ENCODE measurements around the gene GATAD2A. TPM values are rescaled to one million over a fixed set of nuclear protein-coding genes. Genes with fewer than 3 reads are reported as not detected.

GATAD2A gene
- total RNA-seq, 1 donor from 2014 or later = 75.6 TPM

DNA sequence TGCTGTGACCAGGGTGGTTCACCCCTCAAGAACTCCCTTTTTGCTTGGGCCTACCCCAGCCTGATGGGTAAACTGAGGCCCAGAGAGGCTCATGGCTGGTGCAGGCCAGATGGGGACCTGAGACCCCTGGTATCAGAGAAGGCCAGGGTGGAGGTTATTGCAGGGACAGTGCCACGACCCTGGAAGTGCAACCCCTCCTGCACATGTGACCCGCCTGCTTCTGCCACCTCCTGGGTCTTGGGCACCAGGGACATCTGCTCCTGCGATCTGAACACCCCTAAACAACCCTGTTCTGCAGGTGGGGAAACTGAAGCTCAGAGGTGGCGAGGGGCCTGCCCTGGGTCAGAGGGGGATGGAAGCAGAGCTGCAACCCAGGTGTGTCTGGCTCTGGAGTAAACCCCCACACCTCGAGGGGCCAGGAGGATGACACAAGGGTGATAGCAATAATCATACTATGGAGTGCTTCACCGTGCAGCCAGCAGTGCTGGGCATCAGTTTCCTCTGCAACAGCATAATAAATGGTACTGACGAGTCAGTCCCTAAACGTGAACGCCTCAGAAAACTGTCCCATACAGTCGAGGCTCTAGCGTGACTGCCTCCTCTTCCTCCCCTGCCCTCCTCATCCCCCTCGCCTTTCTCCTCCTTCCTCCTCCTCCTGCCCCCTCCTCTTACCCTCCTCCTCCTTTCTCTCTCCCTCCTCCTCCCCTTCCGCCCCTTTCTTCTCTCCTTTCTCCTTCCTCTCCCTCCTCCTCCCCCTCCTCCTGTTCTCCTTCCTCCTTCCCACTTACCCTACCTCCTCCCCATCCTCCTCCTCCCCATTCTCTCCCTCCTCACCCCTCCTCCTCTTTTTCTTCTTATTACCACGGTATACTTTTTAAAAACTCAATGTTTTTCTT is 127.6 kb downstream of the GATAD2A start:
- no peak for DNase-seq (ENCODE audit: extremely low spot score, unreplicated experiment)
- Mint-ChIP-seq H3K27ac (ENCODE audit: unreplicated experiment) (no peak overlapping the region), H3K27me3 (ENCODE audit: unreplicated experiment) (no peaks in the 10 kb centered on the region), H3K36me3 (ENCODE audit: unreplicated experiment) (no peaks in the 10 kb centered on the region), H3K9me3 (ENCODE audit: unreplicated experiment) (no peaks in the 10 kb centered on the region), H3K4me1 (ENCODE audit: unreplicated experiment) (peaks cover 28% of the 10 kb centered on the region), H3K4me3 (ENCODE audit: unreplicated experiment) (no peak overlapping the region)
- TF ChIP-seq, protein P1, sequence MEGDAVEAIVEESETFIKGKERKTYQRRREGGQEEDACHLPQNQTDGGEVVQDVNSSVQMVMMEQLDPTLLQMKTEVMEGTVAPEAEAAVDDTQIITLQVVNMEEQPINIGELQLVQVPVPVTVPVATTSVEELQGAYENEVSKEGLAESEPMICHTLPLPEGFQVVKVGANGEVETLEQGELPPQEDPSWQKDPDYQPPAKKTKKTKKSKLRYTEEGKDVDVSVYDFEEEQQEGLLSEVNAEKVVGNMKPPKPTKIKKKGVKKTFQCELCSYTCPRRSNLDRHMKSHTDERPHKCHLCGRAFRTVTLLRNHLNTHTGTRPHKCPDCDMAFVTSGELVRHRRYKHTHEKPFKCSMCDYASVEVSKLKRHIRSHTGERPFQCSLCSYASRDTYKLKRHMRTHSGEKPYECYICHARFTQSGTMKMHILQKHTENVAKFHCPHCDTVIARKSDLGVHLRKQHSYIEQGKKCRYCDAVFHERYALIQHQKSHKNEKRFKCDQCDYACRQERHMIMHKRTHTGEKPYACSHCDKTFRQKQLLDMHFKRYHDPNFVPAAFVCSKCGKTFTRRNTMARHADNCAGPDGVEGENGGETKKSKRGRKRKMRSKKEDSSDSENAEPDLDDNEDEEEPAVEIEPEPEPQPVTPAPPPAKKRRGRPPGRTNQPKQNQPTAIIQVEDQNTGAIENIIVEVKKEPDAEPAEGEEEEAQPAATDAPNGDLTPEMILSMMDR (IDR thresholded peaks at IDR 0.05) = no peak

DNA sequence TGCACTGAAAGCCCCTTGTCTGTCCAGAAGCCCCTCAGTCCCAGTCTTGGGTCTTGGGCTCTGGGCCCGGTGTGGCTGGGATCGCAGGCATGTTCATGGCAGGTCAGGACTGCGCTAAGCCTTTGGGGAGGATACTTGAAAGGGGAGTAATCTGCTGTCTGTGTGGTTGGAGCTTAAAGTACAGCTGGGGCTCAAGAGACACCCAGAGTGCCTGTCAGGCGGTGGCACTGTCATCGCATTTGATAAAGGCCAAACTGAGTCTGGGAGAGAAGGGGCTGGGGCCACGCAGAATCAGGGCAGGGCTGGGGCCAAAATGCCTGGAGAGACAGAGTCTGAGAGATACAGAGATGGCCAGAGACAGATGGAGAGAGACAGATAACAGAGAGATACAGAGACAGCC is 128.4 kb downstream of the GATAD2A start:
- no peaks in the 10 kb centered on the region for H3K9me3 Mint-ChIP-seq (ENCODE audit: unreplicated experiment)
- TF ChIP-seq, protein P1 (IDR thresholded peaks at IDR 0.05) = no peak
- H3K4me1 Mint-ChIP-seq (ENCODE audit: unreplicated experiment) = peaks cover 34% of the 10 kb centered on the region
- no peak overlapping the region for H3K4me3 Mint-ChIP-seq (ENCODE audit: unreplicated experiment)
- no peaks in the 10 kb centered on the region for H3K27me3 Mint-ChIP-seq (ENCODE audit: unreplicated experiment)
- H3K27ac Mint-ChIP-seq (ENCODE audit: unreplicated experiment) = no peak overlapping the region
- no peak for DNase-seq (ENCODE audit: extremely low spot score, unreplicated experiment)
- H3K36me3 Mint-ChIP-seq (ENCODE audit: unreplicated experiment) = no peaks in the 10 kb centered on the region

DNA sequence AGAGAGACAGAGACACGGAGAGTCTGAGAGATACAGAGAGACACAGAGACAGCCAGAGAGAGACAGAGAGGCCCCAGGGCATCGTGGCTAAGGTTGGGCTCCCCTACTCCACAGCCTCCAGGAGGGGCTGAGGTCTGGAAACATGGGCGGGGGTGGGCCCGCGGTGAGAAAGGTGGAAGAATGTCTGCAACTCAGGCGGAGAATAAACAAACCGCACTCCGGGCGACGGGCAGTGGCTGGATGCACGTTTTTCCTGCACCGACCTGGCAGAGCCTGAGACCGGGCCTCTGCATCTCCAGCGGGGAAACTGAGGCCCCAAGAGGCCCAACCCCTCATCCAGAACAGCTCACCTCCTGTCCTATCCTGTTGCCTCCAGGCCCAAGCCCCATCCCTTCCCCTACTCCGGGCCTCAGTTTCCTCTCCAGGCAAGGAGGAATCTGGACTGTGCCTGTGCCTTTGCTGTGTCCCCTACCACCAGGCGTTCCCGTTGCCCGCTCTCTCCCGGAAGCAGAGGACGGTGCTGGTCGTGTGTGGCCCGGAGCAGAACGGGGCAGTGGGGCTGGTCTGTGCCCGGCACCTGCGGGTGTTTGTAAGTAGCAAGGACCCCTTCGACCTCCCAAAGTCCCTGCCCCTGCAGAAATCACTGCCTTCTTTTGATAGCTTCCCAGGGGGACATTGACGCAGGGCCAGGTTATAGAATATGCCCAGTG is 129.2 kb downstream of the GATAD2A start:
- Mint-ChIP-seq H3K27ac (ENCODE audit: unreplicated experiment) (no peak overlapping the region), H3K27me3 (ENCODE audit: unreplicated experiment) (no peaks in the 10 kb centered on the region), H3K36me3 (ENCODE audit: unreplicated experiment) (no peaks in the 10 kb centered on the region), H3K4me3 (ENCODE audit: unreplicated experiment) (no peak overlapping the region), H3K4me1 (ENCODE audit: unreplicated experiment) (peaks cover 30% of the 10 kb centered on the region), H3K9me3 (ENCODE audit: unreplicated experiment) (no peaks in the 10 kb centered on the region)
- DNase-seq (ENCODE audit: extremely low spot score, unreplicated experiment) = no peak
- TF ChIP-seq, protein P1 (IDR thresholded peaks at IDR 0.05) = no peak

DNA sequence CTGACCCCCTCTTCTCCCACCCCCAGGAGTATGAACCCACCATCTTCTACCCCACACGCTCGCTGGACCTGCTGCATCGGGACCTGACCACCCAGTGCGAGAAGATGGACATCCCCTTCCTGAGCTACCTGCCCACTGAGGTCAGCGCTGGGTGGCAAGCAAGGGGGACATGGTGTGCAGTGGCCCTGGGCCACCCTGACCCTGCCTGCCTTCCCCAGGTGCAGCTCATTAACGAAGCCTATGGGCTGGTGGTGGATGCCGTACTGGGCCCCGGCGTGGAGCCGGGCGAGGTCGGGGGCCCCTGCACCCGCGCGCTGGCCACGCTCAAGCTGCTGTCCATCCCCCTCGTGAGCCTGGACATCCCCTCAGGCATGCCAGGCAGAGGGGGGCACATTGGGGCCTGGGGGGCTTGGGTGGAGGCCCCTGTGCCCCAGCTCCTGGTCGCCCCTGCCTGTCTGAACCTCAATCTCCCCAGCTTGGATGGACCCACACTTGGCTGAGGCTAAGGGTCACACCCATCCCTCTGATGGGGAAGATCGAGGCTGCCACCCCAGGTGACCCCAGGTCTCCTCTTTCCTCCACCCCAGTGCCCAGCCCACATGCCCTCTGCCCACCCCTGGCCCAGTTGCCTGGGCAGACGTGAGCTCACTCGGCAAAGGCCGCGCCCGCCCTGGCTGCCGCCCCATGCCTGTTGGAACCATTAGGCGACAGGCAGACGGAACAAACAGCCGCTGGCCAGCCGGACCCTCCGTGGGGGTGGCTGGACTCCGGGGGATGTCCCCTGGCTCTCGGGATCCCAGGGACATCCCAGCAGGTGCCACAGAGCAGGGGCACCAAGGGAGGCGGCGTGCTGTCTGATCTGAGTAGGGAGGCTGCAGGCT is 130.1 kb downstream of the GATAD2A start:
- no peak overlapping the region for H3K27ac Mint-ChIP-seq (ENCODE audit: unreplicated experiment)
- no peaks in the 10 kb centered on the region for H3K36me3 Mint-ChIP-seq (ENCODE audit: unreplicated experiment)
- TF ChIP-seq, protein P1 (IDR thresholded peaks at IDR 0.05) = no peak
- DNase-seq (ENCODE audit: extremely low spot score, unreplicated experiment) = no peak
- peaks cover 22% of the 10 kb centered on the region for H3K4me1 Mint-ChIP-seq (ENCODE audit: unreplicated experiment)
- H3K9me3 Mint-ChIP-seq (ENCODE audit: unreplicated experiment) = no peaks in the 10 kb centered on the region
- no peak overlapping the region for H3K4me3 Mint-ChIP-seq (ENCODE audit: unreplicated experiment)
- H3K27me3 Mint-ChIP-seq (ENCODE audit: unreplicated experiment) = no peaks in the 10 kb centered on the region
